ENCODE data around the gene FAM117A. TPM values are rescaled to one million over a fixed set of nuclear protein-coding genes. Genes with fewer than 3 reads are reported as not detected.

Gene FAM117A
- total RNA-seq, 1 experiment from 2014 or later: 41.5 TPM

GRCh38 chr17:49700960-49701359 lies 63.0 kb downstream of the FAM117A start:
- no peaks in the 10 kb centered on the region for H3K9me3 ChIP-seq
- ChIA-PET POLR2A (no interaction called here), CTCF (interaction anchor here (0.6 to 8.6 kb wide), 5 partner anchors 8 to 144 kb away, joined by 3 to 114 read pairs (median 44); no protein-coding TSS in a partner anchor)
- Mint-ChIP-seq H3K4me1 (ENCODE audit: low read depth, unreplicated experiment) (peaks cover 18% of the 10 kb centered on the region), H3K36me3 (ENCODE audit: insufficient read depth, unreplicated experiment) (peaks cover 60% of the 10 kb centered on the region), H3K27ac (ENCODE audit: unreplicated experiment) (no peak overlapping the region), H3K9me3 (ENCODE audit: unreplicated experiment) (no peaks in the 10 kb centered on the region), H3K27me3 (ENCODE audit: insufficient read depth, unreplicated experiment) (no peaks in the 10 kb centered on the region), H3K4me3 (ENCODE audit: unreplicated experiment) (no peak overlapping the region)
- BruUV-seq (replicated peaks): no TSS peak
- DNase-seq: no peak
- H3K27me3 ChIP-seq (replicated peaks; ENCODE audit: control insufficient read depth, insufficient read depth, low read length): no peaks in the 10 kb centered on the region
- TF ChIP-seq CTCF (IDR thresholded peaks at IDR 0.05; ENCODE audit: insufficient read depth in 1 of 2, low read depth in 1 of 2, low read length in 1 of 2, severe bottlenecking in 1 of 2, unreplicated experiment in 1 of 2): no peak
- H3K4me3 ChIP-seq (ENCODE audit: low read depth, low read length): no peak overlapping the region
- peaks cover 20% of the 10 kb centered on the region for H3K36me3 ChIP-seq (ENCODE audit: control insufficient read depth, insufficient read depth, low read length)
- intact Hi-C loops (cut with micrococcal nuclease; ENCODE audit: unreplicated experiment): no loop called here
- no peaks in the 10 kb centered on the region; the same call in 1 of the 2 replicates for H3K4me1 ChIP-seq

- no peaks in the 10 kb centered on the region for H3K27me3 ChIP-seq (replicated peaks; ENCODE audit: control insufficient read depth, insufficient read depth, low read length)
- no peak overlapping the region for H3K4me3 ChIP-seq (ENCODE audit: low read depth, low read length)
- ChIA-PET CTCF (interaction anchor here (1.2 to 8.6 kb wide), 6 partner anchors 8 to 143 kb away, joined by 7 to 114 read pairs (median 36); partner anchors contain the start of genes NXPH3 and SLC35B1), POLR2A (interaction anchor here (1.8 to 1.9 kb wide), 2 partner anchors 8 to 130 kb away, joined by 7 to 8 read pairs; partner anchors contain the start of gene SLC35B1)
- Mint-ChIP-seq H3K27ac (ENCODE audit: unreplicated experiment) (no peak overlapping the region), H3K4me3 (ENCODE audit: unreplicated experiment) (no peak overlapping the region), H3K27me3 (ENCODE audit: insufficient read depth, unreplicated experiment) (no peaks in the 10 kb centered on the region), H3K4me1 (ENCODE audit: low read depth, unreplicated experiment) (peaks cover 16% of the 10 kb centered on the region), H3K36me3 (ENCODE audit: insufficient read depth, unreplicated experiment) (peaks cover 51% of the 10 kb centered on the region), H3K9me3 (ENCODE audit: unreplicated experiment) (no peaks in the 10 kb centered on the region)
- H3K4me1 ChIP-seq: no peaks in the 10 kb centered on the region; the same call in 1 of the 2 replicates
- no peak for TF ChIP-seq CTCF (IDR thresholded peaks at IDR 0.05; ENCODE audit: insufficient read depth in 1 of 2, low read depth in 1 of 2, low read length in 1 of 2, severe bottlenecking in 1 of 2, unreplicated experiment in 1 of 2)
- intact Hi-C loops (cut with micrococcal nuclease; ENCODE audit: unreplicated experiment): loop anchor here (2.0 kb wide), 1 partner anchor 285 kb away; the partner anchor contains the start of gene PHB1
- DNase-seq: no peak
- no TSS peak for BruUV-seq (replicated peaks)
- H3K9me3 ChIP-seq: no peaks in the 10 kb centered on the region
- H3K36me3 ChIP-seq (ENCODE audit: control insufficient read depth, insufficient read depth, low read length): peaks cover 17% of the 10 kb centered on the region
These were observed 63.9 kb downstream of the FAM117A start for GRCh38 chr17:49699966-49700575.

GRCh38 chr17:49698005-49698404 lies 65.9 kb downstream of the FAM117A start:
- Mint-ChIP-seq H3K4me3 (ENCODE audit: unreplicated experiment) (no peak overlapping the region), H3K27ac (ENCODE audit: unreplicated experiment) (no peak overlapping the region), H3K4me1 (ENCODE audit: low read depth, unreplicated experiment) (peaks cover 18% of the 10 kb centered on the region), H3K36me3 (ENCODE audit: insufficient read depth, unreplicated experiment) (peaks cover 33% of the 10 kb centered on the region), H3K27me3 (ENCODE audit: insufficient read depth, unreplicated experiment) (no peaks in the 10 kb centered on the region), H3K9me3 (ENCODE audit: unreplicated experiment) (no peaks in the 10 kb centered on the region)
- POLR2A ChIA-PET: interaction anchor here (0.5 to 1.9 kb wide), 3 partner anchors 11 to 128 kb away, joined by 5 to 12 read pairs (median 7); partner anchors contain the start of gene FAM117A
- no TSS peak for BruUV-seq (replicated peaks)
- H3K4me3 ChIP-seq (ENCODE audit: low read depth, low read length): no peak overlapping the region
- no peaks in the 10 kb centered on the region; the same call in 1 of the 2 replicates for H3K4me1 ChIP-seq
- CTCF ChIA-PET: interaction anchor here (1.4 to 8.6 kb wide), 8 partner anchors 9 to 141 kb away, joined by 5 to 114 read pairs (median 22); partner anchors contain the start of genes FAM117A, NXPH3 and SLC35B1
- H3K36me3 ChIP-seq (ENCODE audit: control insufficient read depth, insufficient read depth, low read length): peaks cover 8% of the 10 kb centered on the region
- H3K27me3 ChIP-seq (replicated peaks; ENCODE audit: control insufficient read depth, insufficient read depth, low read length): no peaks in the 10 kb centered on the region
- no peaks in the 10 kb centered on the region for H3K9me3 ChIP-seq
- intact Hi-C loops (cut with micrococcal nuclease; ENCODE audit: unreplicated experiment): loop anchor here (2.0 kb wide), 1 partner anchor 283 kb away; the partner anchor contains the start of gene PHB1
- DNase-seq: no peak
- TF ChIP-seq CTCF (IDR thresholded peaks at IDR 0.05; ENCODE audit: insufficient read depth in 1 of 2, low read depth in 1 of 2, low read length in 1 of 2, severe bottlenecking in 1 of 2, unreplicated experiment in 1 of 2): no peak

Measured in Caco-2 (cell line).